H9 (cell line): ENCODE results near the gene BAG2. TPM values are rescaled to one million over a fixed set of nuclear protein-coding genes. Genes with fewer than 3 reads are reported as not detected.

Experiments
- DNase-seq: peaks from one replicate; pipeline ENCODE4 v3.0.0-alpha.2; 2017
- H2AFZ ChIP-seq: one replicate; pipeline ENCODE4 v1.6.1; 2013; ENCODE audit warnings: mild to moderate bottlenecking, low read length, control low read depth, moderate library complexity
- H2AK5ac ChIP-seq: 2 replicates; pipeline ENCODE4 v1.6.1; 2013; ENCODE audit warnings: low read length, control low read depth, mixed read lengths; ENCODE audit not compliant: insufficient read length
- H2BK120ac ChIP-seq: one replicate; pipeline ENCODE4 v1.6.1; 2013; ENCODE audit warnings: low read depth, mild to moderate bottlenecking, low read length, control low read depth, inconsistent platforms; ENCODE audit not compliant: poor library complexity, severe bottlenecking
- H2BK12ac ChIP-seq: 2 replicates; pipeline ENCODE4 v1.6.1; 2013; ENCODE audit warnings: low read length, control low read depth, mixed read lengths, low read depth; ENCODE audit not compliant: insufficient read length
- H2BK15ac ChIP-seq: 2 replicates; pipeline ENCODE4 v1.6.1; 2013; ENCODE audit warnings: low read depth, low read length, control low read depth
- H2BK20ac ChIP-seq: one replicate; pipeline ENCODE4 v1.6.1; 2013; ENCODE audit warnings: low read depth, mild to moderate bottlenecking, low read length, control low read depth, inconsistent platforms; ENCODE audit not compliant: poor library complexity, severe bottlenecking
- H2BK5ac ChIP-seq: 2 replicates; pipeline ENCODE4 v1.6.1; 2013; ENCODE audit warnings: low read length, control low read depth, mixed read lengths; ENCODE audit not compliant: insufficient read length
- H3K14ac ChIP-seq: 2 replicates; pipeline ENCODE4 v1.6.1; 2013; ENCODE audit warnings: low read length, control low read depth; ENCODE audit not compliant: insufficient read depth
- H3K18ac ChIP-seq: 2 replicates; pipeline ENCODE4 v1.6.1; 2013; ENCODE audit warnings: low read depth, mild to moderate bottlenecking, mixed read lengths, low read length, control low read depth; ENCODE audit not compliant: insufficient read length
- H3K23ac ChIP-seq: 2 replicates; pipeline ENCODE4 v1.6.1; 2013; ENCODE audit warnings: low read length, control low read depth, mixed read lengths, low read depth; ENCODE audit not compliant: insufficient read length
- H3K23me2 ChIP-seq: 2 replicates; pipeline ENCODE4 v1.6.1; 2013; ENCODE audit warnings: low read depth, mild to moderate bottlenecking, mixed read lengths, low read length, control low read depth; ENCODE audit not compliant: insufficient read length, poor library complexity, severe bottlenecking
- H3K27ac ChIP-seq: 2 replicates; pipeline ENCODE4 v1.5.1; 2013; ENCODE audit warnings: low read length, control low read depth, mixed read lengths, low read depth; ENCODE audit not compliant: insufficient read length
- H3K27me3 ChIP-seq: 2 replicates; pipeline ENCODE4 v1.6.1; 2013; ENCODE audit warnings: low read length, control low read depth, inconsistent platforms; ENCODE audit not compliant: insufficient read depth
- H3K4ac ChIP-seq: 2 replicates; pipeline ENCODE4 v1.6.1; 2013; ENCODE audit warnings: low read depth, mild to moderate bottlenecking, control low read depth, inconsistent platforms, low read length, moderate library complexity
- H3K4me1 ChIP-seq: 2 replicates; pipeline ENCODE4 v1.6.1; 2013; ENCODE audit warnings: low read length, control low read depth, inconsistent platforms; ENCODE audit not compliant: insufficient read depth
- H3K4me2 ChIP-seq: 2 replicates; pipeline ENCODE4 v1.6.1; 2013; ENCODE audit warnings: low read length, control low read depth, mixed read lengths; ENCODE audit not compliant: insufficient read length, insufficient read depth
- H3K56ac ChIP-seq: 2 replicates; pipeline ENCODE4 v1.6.1; 2013; ENCODE audit warnings: low read depth, mild to moderate bottlenecking, mixed read lengths, low read length, control low read depth; ENCODE audit not compliant: insufficient read length
- H3K79me1 ChIP-seq: 2 replicates; pipeline ENCODE4 v1.6.1; 2013; ENCODE audit warnings: low read depth, mild to moderate bottlenecking, moderate library complexity, low read length, control low read depth, inconsistent platforms; ENCODE audit not compliant: insufficient read depth, poor library complexity, severe bottlenecking
- H3K79me2 ChIP-seq: 2 replicates; pipeline ENCODE4 v1.6.1; 2013; ENCODE audit warnings: low read length, control low read depth, inconsistent platforms; ENCODE audit not compliant: insufficient read depth
- H3K9ac ChIP-seq: 2 replicates; pipeline ENCODE4 v1.6.1; 2013; ENCODE audit warnings: low read length, control low read depth, mixed read lengths; ENCODE audit not compliant: insufficient read length; ENCODE audit errors: extremely low read depth
- H3K9me3 ChIP-seq: one replicate; pipeline ENCODE4 v1.6.1; 2013; ENCODE audit warnings: low read depth, low read length, inconsistent platforms; ENCODE audit not compliant: control insufficient read depth
- H3T11ph ChIP-seq: one replicate; pipeline ENCODE4 v1.6.1; 2013; ENCODE audit warnings: mild to moderate bottlenecking, low read length, control low read depth, inconsistent platforms
- H4K20me1 ChIP-seq: one replicate; pipeline ENCODE4 v1.6.1; 2013; ENCODE audit not compliant: control insufficient read depth, insufficient read length, insufficient read depth
- H4K5ac ChIP-seq: 2 replicates; pipeline ENCODE4 v1.6.1; 2013; ENCODE audit warnings: low read depth, mild to moderate bottlenecking, mixed read lengths, low read length, control low read depth; ENCODE audit not compliant: insufficient read length
- H4K8ac ChIP-seq: replicated peaks from 2 replicates; pipeline ENCODE4 v1.6.1; 2013; ENCODE audit warnings: low read length, control low read depth, mixed read lengths, low read depth; ENCODE audit not compliant: insufficient read length
- H4K91ac ChIP-seq: 2 replicates; pipeline ENCODE4 v1.6.1; 2013; ENCODE audit warnings: low read depth, mild to moderate bottlenecking, moderate library complexity, mixed read lengths, low read length, control low read depth; ENCODE audit not compliant: insufficient read length
- H3K27ac Mint-ChIP-seq, 3 experiments: 2 replicates in 2 of 3; 3 replicates in 1 of 3; pipeline ENCODE4 v1.8.0; 2020 to 2021; ENCODE audit warnings: mixed read lengths in 3 of 3, mild to moderate bottlenecking in 1 of 3, moderate library complexity in 1 of 3
- H3K27me3 Mint-ChIP-seq: 2 replicates; pipeline ENCODE4 v1.8.0; 2021; ENCODE audit warnings: low read depth, mild to moderate bottlenecking, moderate library complexity, mixed read lengths
- H3K36me3 Mint-ChIP-seq, 3 experiments: 2 replicates in 2 of 3; 3 replicates in 1 of 3; pipeline ENCODE4 v1.8.0; 2020 to 2021; ENCODE audit warnings: low read depth in 3 of 3, mixed read lengths in 3 of 3; ENCODE audit not compliant: insufficient read depth in 1 of 3
- H3K4me1 Mint-ChIP-seq, 2 experiments: 2 replicates each; pipeline ENCODE4 v1.8.0; 2020; ENCODE audit warnings: mixed read lengths in 2 of 2
- H3K4me3 Mint-ChIP-seq, 2 experiments: 2 replicates in 1 of 2; 3 replicates in 1 of 2; pipeline ENCODE4 v1.8.0; 2020 to 2021; ENCODE audit warnings: mild to moderate bottlenecking in 2 of 2, mixed read lengths in 2 of 2, moderate library complexity in 1 of 2
- H3K9me3 Mint-ChIP-seq, 2 experiments: 2 replicates in 1 of 2; 3 replicates in 1 of 2; pipeline ENCODE4 v1.8.0; 2020; ENCODE audit warnings: mild to moderate bottlenecking in 2 of 2, mixed read lengths in 2 of 2, moderate library complexity in 1 of 2
- CTCF ChIP-seq: fragments of 200-600 bp; sonication (generic); conservative IDR thresholded peaks from 3 replicates; pipeline ENCODE4 v1.8.0; 2021; ENCODE audit warnings: antibody characterized with exemption, mild to moderate bottlenecking
- WGBS: extraction: QIAGEN DNeasy Blood & Tissue Kit; methylation state at CpG from one replicate; pipeline ENCODE4 v1.1.7; 2013; ENCODE audit warnings: missing lambda C conversion rate, low lambda C conversion rate, mixed read lengths; ENCODE audit not compliant: insufficient read length; ENCODE audit errors: extremely low coverage; 5-methylcytosine and 5-hydroxymethylcytosine counted together
- total RNA-seq: library from RNA; stranded (reverse); gene quantifications from 2 replicates; pipeline ENCODE4 v1.2.1, GENCODE V29; 2021

BAG2 gene
- total RNA-seq, 1 experiment from 2014 or later = 8.4 TPM

GRCh38 chr6:57134954-57135353 is 37.2 kb upstream of the BAG2 start:
- no peaks in the 10 kb centered on the region for H3K4me1 ChIP-seq
- no peak overlapping the region for H3K14ac ChIP-seq
- no peaks in the 10 kb centered on the region; the same call in 1 of the 2 replicates for H3K79me2 ChIP-seq
- no peaks in the 10 kb centered on the region for H3K9me3 ChIP-seq
- TF ChIP-seq CTCF = no peak
- H3K23me2 ChIP-seq = no peaks in the 10 kb centered on the region
- H3K23ac ChIP-seq = no peak overlapping the region
- no peak overlapping the region for H2BK120ac ChIP-seq
- no peak overlapping the region for H4K5ac ChIP-seq
- H2BK5ac ChIP-seq = no peak overlapping the region
- no peak overlapping the region for H3T11ph ChIP-seq
- H3K27ac Mint-ChIP-seq = no peak overlapping the region
- no peak overlapping the region for H2BK12ac ChIP-seq
- H2AFZ ChIP-seq = no peak overlapping the region
- H4K91ac ChIP-seq = no peak overlapping the region
- no peaks in the 10 kb centered on the region for H3K79me1 ChIP-seq
- H3K4me1 Mint-ChIP-seq = no peaks in the 10 kb centered on the region
- H3K4me3 Mint-ChIP-seq = no peak overlapping the region
- no peaks in the 10 kb centered on the region for H3K27me3 Mint-ChIP-seq
- H3K18ac ChIP-seq = no peak overlapping the region
- no peaks in the 10 kb centered on the region for H4K20me1 ChIP-seq
- no peak overlapping the region for H3K56ac ChIP-seq
- H4K8ac ChIP-seq = no peak overlapping the region
- H2BK20ac ChIP-seq = no peak overlapping the region
- no peak overlapping the region for H2AK5ac ChIP-seq
- no peaks in the 10 kb centered on the region for H3K9me3 Mint-ChIP-seq
- H3K36me3 Mint-ChIP-seq = peaks cover 0 to 25% (median 19%) of the 10 kb centered on the region in 3 experiments; a peak in 4 of 7 replicates
- no peak for DNase-seq
- H3K27me3 ChIP-seq = no peaks in the 10 kb centered on the region
- H3K4ac ChIP-seq = no peak overlapping the region
- no peak overlapping the region for H2BK15ac ChIP-seq
- no peak overlapping the region for H3K9ac ChIP-seq
- no peak overlapping the region for H3K4me2 ChIP-seq
- WGBS = no CpG with 5 or more reads among the region's 1 CpG
- no peak overlapping the region for H3K27ac ChIP-seq
